Endothelial cell of umbilical vein (primary cell): Measurements from ENCODE around the gene TTLL5. TPM values are rescaled to one million over a fixed set of nuclear protein-coding genes. Genes with fewer than 3 reads are reported as not detected.
"Not testable (repeated sequence)": the region's sequence is repeated elsewhere in the genome, so short reads cannot be mapped to it uniquely, and the experiment has no call there.

Experiments used
- BruUV-seq: library from RNA; stranded (reverse); fragments of 400-500 nt; replicated peaks from 2 replicates; lab custom pipeline; 2021; lab: Mats Ljungman, UMichigan
- CTCF ChIA-PET: fragments of 300-600, 350-600 bp; sonication (Branson Sonifier 250); formaldehyde crosslinking; loops from one replicate; lab custom pipeline; 2021; ENCODE audit warnings: antibody characterized with exemption, inconsistent platforms; lab: Charles Lee
- POLR2A ChIA-PET: fragments of 300-600, 350-600 bp; sonication (Branson Sonifier 250); formaldehyde crosslinking; loops from one replicate; lab custom pipeline; 2021; ENCODE audit warnings: antibody characterized with exemption, inconsistent platforms; lab: Charles Lee
- DNase-seq: peaks from one replicate; pipeline ENCODE4 v3.0.0-alpha.2; 2011; ENCODE audit warnings: low read depth, low spot score
- FAIRE-seq: peaks from 2 replicates; lab custom pipeline; 2011; peaks lifted over from hg19 to GRCh38; lab: Jason Lieb, UNC
- H2AFZ ChIP-seq: 2 replicates; pipeline ENCODE4 v1.6.0; 2012; ENCODE audit warnings: low read depth, low read length, control low read depth, inconsistent platforms
- H3K27ac ChIP-seq: 2 replicates; pipeline ENCODE4 v1.5.1; 2011; ENCODE audit warnings: low read depth, mild to moderate bottlenecking, control low read depth, low read length, moderate library complexity; ENCODE audit not compliant: insufficient read depth
- H3K27me3 ChIP-seq, 2 experiments: 2 replicates each; pipeline versions ENCODE4 v1.6.0 to v1.6.1; 2011; ENCODE audit warnings: low read length in 2 of 2, mixed read lengths in 1 of 2; ENCODE audit not compliant: control insufficient read depth in 2 of 2, insufficient read depth in 2 of 2
- H3K36me3 ChIP-seq, 2 experiments: 2 replicates in 1 of 2; 3 replicates in 1 of 2; pipeline ENCODE4 v1.5.1; 2011; ENCODE audit warnings: low read length in 2 of 2, mild to moderate bottlenecking in 1 of 2, moderate library complexity in 1 of 2; ENCODE audit not compliant: control insufficient read depth in 2 of 2, insufficient read depth in 2 of 2; ENCODE audit errors: extremely low read depth in 1 of 2
- H3K4me1 ChIP-seq: 3 replicates; pipeline ENCODE4 v1.5.1; 2011; ENCODE audit warnings: mild to moderate bottlenecking, low read length; ENCODE audit not compliant: control insufficient read depth, insufficient read depth; ENCODE audit errors: extremely low read depth
- H3K4me2 ChIP-seq: 2 replicates; pipeline ENCODE4 v1.6.1; 2011; ENCODE audit warnings: low read length, control low read depth, mixed read lengths; ENCODE audit not compliant: insufficient read depth
- H3K4me3 ChIP-seq, 3 experiments: fragments of 200-600 bp in 1 of 3; sonication (generic), shearing (Covaris generic) in 1 of 3; replicated peaks in 1 of 3; 2 replicates each; pipeline ENCODE4 v1.5.1; 2011 to 2016; ENCODE audit warnings: control low read depth in 3 of 3, low read length in 3 of 3, mild to moderate bottlenecking in 2 of 3, inconsistent platforms in 1 of 3, low read depth in 1 of 3, moderate library complexity in 1 of 3; ENCODE audit not compliant: insufficient read depth in 1 of 3
- H3K79me2 ChIP-seq: 2 replicates; pipeline ENCODE4 v1.6.0; 2012; ENCODE audit warnings: low read length, inconsistent platforms; ENCODE audit not compliant: control insufficient read depth, insufficient read depth
- H3K9ac ChIP-seq: replicated peaks from 2 replicates; pipeline ENCODE3; 2011; ENCODE audit warnings: low read length, control low read depth; ENCODE audit not compliant: insufficient read depth; ENCODE audit errors: extremely low read depth
- H3K9me1 ChIP-seq: replicated peaks from 3 replicates; pipeline ENCODE4 v1.6.0; 2011; ENCODE audit warnings: mild to moderate bottlenecking, low read length; ENCODE audit not compliant: control insufficient read depth, insufficient read depth; ENCODE audit errors: extremely low read depth
- H3K9me3 ChIP-seq: replicated peaks from 2 replicates; pipeline ENCODE4 v1.5.1; 2012; ENCODE audit warnings: low read length, inconsistent platforms; ENCODE audit not compliant: control insufficient read depth, insufficient read depth
- H4K20me1 ChIP-seq: replicated peaks from 2 replicates; pipeline ENCODE3; 2011; ENCODE audit warnings: mild to moderate bottlenecking, low read length; ENCODE audit not compliant: control insufficient read depth, insufficient read depth; ENCODE audit errors: extremely low read depth
- EZH2 ChIP-seq: IDR thresholded peaks from 2 replicates; pipeline ENCODE4 v1.6.1; 2012; ENCODE audit warnings: borderline replicate concordance, low read depth, mild to moderate bottlenecking, moderate library complexity, low read length, inconsistent platforms; ENCODE audit not compliant: severe bottlenecking
- FOS ChIP-seq: IDR thresholded peaks from 2 replicates; pipeline ENCODE4 v1.6.1; 2011; ENCODE audit warnings: mild to moderate bottlenecking, low read length, moderate library complexity, borderline replicate concordance; ENCODE audit not compliant: insufficient read depth
- GATA2 ChIP-seq: IDR thresholded peaks from 2 replicates; pipeline ENCODE4 v1.7.0; 2011; ENCODE audit warnings: low read depth, mild to moderate bottlenecking, moderate library complexity, mixed read lengths, low read length; ENCODE audit not compliant: insufficient read length, insufficient read depth
- JUN ChIP-seq: IDR thresholded peaks from 2 replicates; pipeline ENCODE4 v1.6.1; 2011; ENCODE audit warnings: borderline replicate concordance, low read depth; ENCODE audit not compliant: insufficient read length, insufficient read depth
- MYC ChIP-seq: IDR thresholded peaks from one replicate; pipeline ENCODE4 v1.6.1; 2011; ENCODE audit warnings: mild to moderate bottlenecking, low read depth, low read length
- POLR2A ChIP-seq: IDR thresholded peaks from 2 replicates; pipeline ENCODE4 v1.6.1; 2012; ENCODE audit warnings: low read depth, mild to moderate bottlenecking, control low read depth, low read length
- POLR2AphosphoS5 ChIP-seq: IDR thresholded peaks from 2 replicates; pipeline ENCODE4 v1.6.1; 2012; ENCODE audit warnings: low read depth, mild to moderate bottlenecking, control low read depth, low read length, moderate library complexity; ENCODE audit not compliant: insufficient read depth
- dilution Hi-C: fragments of 300-500 bp; cut with MboI; formaldehyde crosslinking; loops from one replicate; pipeline ENCODE4 v1.15.0; 2019; ENCODE audit warnings: low sequenced_read_pairs; ENCODE audit not compliant: extremely low pct_ligation_motif_present
- intact Hi-C: fragments of 100-400 bp; cut with micrococcal nuclease; formaldehyde crosslinking; loops from one replicate; pipeline ENCODE4 v1.10.0; 2022
- polyA plus RNA-seq, 4 experiments: library from polyadenylated mRNA; depleted of rRNA in 3 of 4; stranded (reverse) in 3 of 4; unstranded in 1 of 4; fragments of >200 nt; gene quantifications; 2 replicates each; pipeline versions ENCODE4 v1.2.1 to v1.2.3, GENCODE V29; 2011 to 2012; ENCODE audit warnings: missing spikeins in 1 of 4
- total RNA-seq: library from RNA; stranded (reverse); gene quantifications from 2 replicates; pipeline ENCODE4 v1.2.3, GENCODE V29; 2021
- TF ChIP-seq, protein P1 (sequence below), 2 donors: IDR thresholded peaks; 1 replicate in 1 of 2; 2 replicates in 1 of 2; pipeline ENCODE4 v1.5.1; 2011; ENCODE audit warnings: low read length in 2 of 2, mild to moderate bottlenecking in 2 of 2, moderate library complexity in 2 of 2, control low read depth in 1 of 2, inconsistent platforms in 1 of 2, low read depth in 1 of 2; ENCODE audit not compliant: insufficient read depth in 1 of 2; ENCODE audit errors: extremely low read depth in 1 of 2
- TF ChIP-seq, protein P2 (sequence below): IDR thresholded peaks from 2 replicates; pipeline ENCODE4 v1.6.1; 2011; ENCODE audit not compliant: insufficient read depth, insufficient read length

TTLL5 gene
- total and polyA plus RNA-seq, 2 donors (not counting 3 experiments of a cell fraction or from before 2014, with no cell fraction given): 33.2 to 93.6 TPM

- FAIRE-seq: no peak
- BruUV-seq: no TSS peak
- Histone ChIP-seq H3K9me1 (no peaks in the 10 kb centered on the region), H3K27ac (no peak overlapping the region), H3K4me3 (no peak overlapping the region), H3K36me3 (no peaks in the 10 kb centered on the region), H3K4me1 (no peaks in the 10 kb centered on the region), H2AFZ (no peak overlapping the region), H3K9me3 (no peaks in the 10 kb centered on the region), H4K20me1 (no peaks in the 10 kb centered on the region), H3K4me2 (no peak overlapping the region), H3K27me3 (no peaks in the 10 kb centered on the region), H3K9ac (no peak overlapping the region), H3K79me2 (no peaks in the 10 kb centered on the region)
- ChIA-PET POLR2A (no interaction called here), CTCF (interaction anchor here (1.2 to 4.4 kb wide), 4 partner anchors 10 to 64 kb away, joined by 3 to 51 read pairs (median 5); no protein-coding TSS in a partner anchor)
- dilution Hi-C loops: no loop called here
- no peak for DNase-seq
- intact Hi-C loops: no loop called here
- TF ChIP-seq, protein P1, sequence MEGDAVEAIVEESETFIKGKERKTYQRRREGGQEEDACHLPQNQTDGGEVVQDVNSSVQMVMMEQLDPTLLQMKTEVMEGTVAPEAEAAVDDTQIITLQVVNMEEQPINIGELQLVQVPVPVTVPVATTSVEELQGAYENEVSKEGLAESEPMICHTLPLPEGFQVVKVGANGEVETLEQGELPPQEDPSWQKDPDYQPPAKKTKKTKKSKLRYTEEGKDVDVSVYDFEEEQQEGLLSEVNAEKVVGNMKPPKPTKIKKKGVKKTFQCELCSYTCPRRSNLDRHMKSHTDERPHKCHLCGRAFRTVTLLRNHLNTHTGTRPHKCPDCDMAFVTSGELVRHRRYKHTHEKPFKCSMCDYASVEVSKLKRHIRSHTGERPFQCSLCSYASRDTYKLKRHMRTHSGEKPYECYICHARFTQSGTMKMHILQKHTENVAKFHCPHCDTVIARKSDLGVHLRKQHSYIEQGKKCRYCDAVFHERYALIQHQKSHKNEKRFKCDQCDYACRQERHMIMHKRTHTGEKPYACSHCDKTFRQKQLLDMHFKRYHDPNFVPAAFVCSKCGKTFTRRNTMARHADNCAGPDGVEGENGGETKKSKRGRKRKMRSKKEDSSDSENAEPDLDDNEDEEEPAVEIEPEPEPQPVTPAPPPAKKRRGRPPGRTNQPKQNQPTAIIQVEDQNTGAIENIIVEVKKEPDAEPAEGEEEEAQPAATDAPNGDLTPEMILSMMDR (IDR thresholded peaks at IDR 0.05; ENCODE audit: extremely low read depth in 1 of 2, insufficient read depth in 1 of 2, low read depth in 1 of 2, low read length in 2 of 2): no peak
- TF ChIP-seq FOS (no peak), JUN (no peak), MYC (no peak), EZH2 (no peak), GATA2 (no peak), POLR2AphosphoS5 (no peak), POLR2A (no peak)
- TF ChIP-seq, protein P2, sequence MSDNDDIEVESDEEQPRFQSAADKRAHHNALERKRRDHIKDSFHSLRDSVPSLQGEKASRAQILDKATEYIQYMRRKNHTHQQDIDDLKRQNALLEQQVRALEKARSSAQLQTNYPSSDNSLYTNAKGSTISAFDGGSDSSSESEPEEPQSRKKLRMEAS: no peak
Observed at GRCh38 chr14:75917946-75918335, 256.9 kb downstream of the TTLL5 start.

GRCh38 chr14:75920421-75920820, 259.4 kb downstream of the TTLL5 start:
- FAIRE-seq, H3K9ac ChIP-seq, H3K27me3 ChIP-seq, H3K4me2 ChIP-seq, H2AFZ ChIP-seq, H3K79me2 ChIP-seq, H3K9me1 ChIP-seq, H3K4me3 ChIP-seq, H3K36me3 ChIP-seq, BruUV-seq, intact Hi-C loops, POLR2A ChIA-PET, H3K27ac ChIP-seq, H3K4me1 ChIP-seq, dilution Hi-C loops, DNase-seq, H4K20me1 ChIP-seq, H3K9me3 ChIP-seq: not testable (repeated sequence)
- CTCF ChIA-PET: interaction anchor here (1.6 to 4.4 kb wide), 2 partner anchors 14 to 44 kb away, joined by 3 to 51 read pairs; no protein-coding TSS in a partner anchor

GRCh38 chr14:75925141-75925840, 264.2 kb downstream of the TTLL5 start:
- H4K20me1 ChIP-seq, H3K4me2 ChIP-seq, H3K9me3 ChIP-seq, H3K79me2 ChIP-seq, POLR2A ChIA-PET, H3K4me1 ChIP-seq, H3K4me3 ChIP-seq, H3K9ac ChIP-seq, H3K9me1 ChIP-seq, H3K27ac ChIP-seq, H3K27me3 ChIP-seq, H3K36me3 ChIP-seq, DNase-seq, dilution Hi-C loops, intact Hi-C loops, H2AFZ ChIP-seq, BruUV-seq, CTCF ChIA-PET, FAIRE-seq: not testable (repeated sequence)
